Stimulated activated CD8-positive, alpha-beta memory T cell treated with anti-CD3 and anti-CD28 coated beads, Interleukin-7, amount 100 ng/mL, for 1 hour (primary cell): ENCODE results near the gene PKD1.
"Not testable (repeated sequence)": the region's sequence is repeated elsewhere in the genome, so short reads cannot be mapped to it uniquely, and the experiment has no call there.

Experiments
- DNase-seq, 2 donors: peaks; one replicate each; pipeline ENCODE4 v3.0.0-alpha.2; 2020; ENCODE audit warnings: low read depth in 2 of 2

The PKD1 gene

GRCh38 chr16:2107791-2108125, 27.9 kb downstream of the PKD1 start:
- DNase-seq: not testable (repeated sequence)

GRCh38 chr16:2107121-2107790, 28.4 kb downstream of the PKD1 start:
- DNase-seq: not testable (repeated sequence)

GRCh38 chr16:2106211-2106610, 29.5 kb downstream of the PKD1 start:
- DNase-seq: not testable (repeated sequence)

GRCh38 chr16:2105769-2106168, 29.9 kb downstream of the PKD1 start:
- not testable (repeated sequence) for DNase-seq

GRCh38 chr16:2105291-2105690, 30.4 kb downstream of the PKD1 start:
- not testable (repeated sequence) for DNase-seq

GRCh38 chr16:2104464-2104863, 31.2 kb downstream of the PKD1 start:
- DNase-seq: not testable (repeated sequence)

GRCh38 chr16:2102471-2102870, 33.2 kb downstream of the PKD1 start:
- no peak for DNase-seq

- DNase-seq: not testable (repeated sequence)
Measured at GRCh38 chr16:2101581-2101980, 34.1 kb downstream of the PKD1 start.

- DNase-seq: not testable (repeated sequence)
Measured at GRCh38 chr16:2097689-2098088, 38.0 kb downstream of the PKD1 start.

- no peak for DNase-seq
Measured at GRCh38 chr16:2096853-2097595, 38.7 kb downstream of the PKD1 start.

GRCh38 chr16:2095918-2096582, 39.6 kb downstream of the PKD1 start:
- no peak for DNase-seq

- DNase-seq: no peak
Measured at GRCh38 chr16:2095315-2095853, 40.3 kb downstream of the PKD1 start.

GRCh38 chr16:2093793-2094192, 41.9 kb downstream of the PKD1 start:
- DNase-seq: no peak

GRCh38 chr16:2092866-2093265, 42.8 kb downstream of the PKD1 start:
- no peak for DNase-seq

GRCh38 chr16:2092256-2092620, 43.5 kb downstream of the PKD1 start:
- DNase-seq: no peak

GRCh38 chr16:2091547-2092255, 44.0 kb downstream of the PKD1 start:
- no peak for DNase-seq

GRCh38 chr16:2090777-2091546, 44.7 kb downstream of the PKD1 start:
- no peak for DNase-seq

GRCh38 chr16:2090481-2090776, 45.3 kb downstream of the PKD1 start:
- DNase-seq: no peak

GRCh38 chr16:2089706-2090480, 45.8 kb downstream of the PKD1 start:
- DNase-seq: no peak

- DNase-seq: no peak
Measured at GRCh38 chr16:2088759-2089358, 46.8 kb downstream of the PKD1 start.
